NCI-H524 treated with DMSO at 0.1 percent for 48 hours (cell line): ENCODE data around the gene ZNF22.

Source experiments
- DNase-seq: peaks from one replicate; lab custom pipeline; 2025; lab: John Stamatoyannopoulos, UW

ZNF22 gene

DNA sequence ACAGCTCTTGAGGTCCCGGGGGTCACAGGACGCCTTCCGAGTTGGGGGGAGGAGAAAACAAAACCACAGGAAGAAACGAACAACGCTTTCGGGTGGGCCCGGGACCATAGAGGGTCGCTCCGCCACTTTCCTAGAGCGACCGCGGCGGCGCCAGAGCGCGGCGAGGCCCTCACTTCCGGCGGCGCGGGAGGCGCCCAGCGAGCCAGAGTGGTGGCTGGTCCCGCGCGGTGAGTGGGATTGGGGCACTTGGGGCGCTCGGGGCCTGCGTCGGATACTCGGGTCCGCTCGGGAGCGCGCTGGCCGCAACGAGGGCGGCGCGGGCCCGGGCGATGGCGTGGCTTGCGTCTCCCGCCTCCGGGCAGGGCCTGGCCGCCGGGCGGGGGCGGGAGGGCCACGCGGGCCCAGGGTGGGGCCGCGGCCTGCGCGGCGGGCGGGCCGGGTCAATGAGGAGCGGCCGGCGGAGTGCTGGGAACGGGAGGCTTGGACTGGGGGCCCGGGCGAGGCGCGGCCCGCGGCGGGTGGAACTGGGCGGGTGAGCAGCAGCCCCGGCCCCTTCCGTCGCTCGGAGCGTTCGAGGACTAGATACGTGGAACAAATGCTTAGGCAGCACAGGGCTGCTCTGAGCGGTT is at the start of gene ZNF22:
ZNF22 (plus strand) TSS at position 172 of the 629 bp plus-strand sequence. CDS start 2,446 bp downstream, outside the sequence.
- DNase-seq, result no peak

- no peak for DNase-seq
These were observed 49.0 kb upstream of the ZNF22 start for GRCh38 chr10:44951576-44952226.

DNA sequence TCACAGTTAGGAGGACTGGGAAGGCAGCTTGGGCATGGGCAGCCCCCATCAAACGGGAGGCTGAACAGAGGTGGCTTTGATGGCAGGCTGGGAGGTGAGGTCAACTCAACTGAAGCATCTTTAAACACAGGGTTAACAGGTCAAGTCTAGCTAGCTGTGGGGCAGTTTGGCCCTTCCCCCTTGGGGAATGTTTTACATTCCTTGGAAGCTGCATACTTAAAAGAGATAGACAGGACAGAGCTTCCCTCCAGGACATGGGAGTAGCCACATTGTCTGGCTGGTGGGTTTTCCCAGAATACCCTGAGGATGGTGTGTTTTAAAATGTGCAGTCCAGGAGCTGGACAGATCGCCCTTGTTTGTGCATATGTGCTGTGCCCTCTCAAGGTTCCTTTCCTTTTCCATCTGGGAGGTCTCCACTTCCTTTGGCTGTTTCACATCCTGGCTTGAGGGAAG is 47.9 kb upstream of the ZNF22 start:
- DNase-seq, result no peak

- no peak for DNase-seq
These were observed 46.7 kb upstream of the ZNF22 start for GRCh38 chr10:44954042-44954441.

GRCh38 chr10:44954962-44955361 is 45.8 kb upstream of the ZNF22 start:
- no peak for DNase-seq

DNA sequence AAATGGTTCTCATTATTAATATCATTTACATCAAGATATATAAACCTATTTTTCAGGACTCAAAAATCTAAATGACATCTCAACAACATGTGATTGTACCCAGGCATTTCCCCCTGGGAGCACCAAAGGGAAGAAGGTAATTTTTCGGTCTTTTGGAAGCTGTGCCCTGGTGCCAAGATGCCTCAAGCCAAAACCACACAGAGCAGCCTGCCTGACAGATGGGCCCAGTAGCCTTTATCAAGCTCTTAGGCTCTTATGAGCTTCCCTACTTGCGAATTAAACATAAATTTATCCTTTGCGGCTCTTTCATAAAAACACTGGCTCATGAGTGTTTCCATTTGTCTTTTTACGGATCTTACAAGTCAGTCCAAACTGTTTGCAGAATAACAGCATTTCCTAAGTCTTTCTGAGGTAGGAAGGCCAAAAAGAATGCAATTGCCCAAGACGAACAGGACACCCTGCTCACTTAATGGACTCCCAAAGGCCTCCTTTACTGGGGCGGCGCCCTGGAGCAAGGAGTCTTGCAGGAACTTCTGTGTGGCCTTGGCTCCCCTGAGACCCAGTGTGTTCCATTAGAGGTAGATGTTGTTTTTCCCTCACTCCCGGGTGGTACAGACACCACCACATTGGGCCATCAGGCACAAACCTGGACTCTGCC is 45.2 kb upstream of the ZNF22 start:
- no peak for DNase-seq

- DNase-seq, result no peak
These were observed 44.5 kb upstream of the ZNF22 start for GRCh38 chr10:44956226-44956625.

DNA sequence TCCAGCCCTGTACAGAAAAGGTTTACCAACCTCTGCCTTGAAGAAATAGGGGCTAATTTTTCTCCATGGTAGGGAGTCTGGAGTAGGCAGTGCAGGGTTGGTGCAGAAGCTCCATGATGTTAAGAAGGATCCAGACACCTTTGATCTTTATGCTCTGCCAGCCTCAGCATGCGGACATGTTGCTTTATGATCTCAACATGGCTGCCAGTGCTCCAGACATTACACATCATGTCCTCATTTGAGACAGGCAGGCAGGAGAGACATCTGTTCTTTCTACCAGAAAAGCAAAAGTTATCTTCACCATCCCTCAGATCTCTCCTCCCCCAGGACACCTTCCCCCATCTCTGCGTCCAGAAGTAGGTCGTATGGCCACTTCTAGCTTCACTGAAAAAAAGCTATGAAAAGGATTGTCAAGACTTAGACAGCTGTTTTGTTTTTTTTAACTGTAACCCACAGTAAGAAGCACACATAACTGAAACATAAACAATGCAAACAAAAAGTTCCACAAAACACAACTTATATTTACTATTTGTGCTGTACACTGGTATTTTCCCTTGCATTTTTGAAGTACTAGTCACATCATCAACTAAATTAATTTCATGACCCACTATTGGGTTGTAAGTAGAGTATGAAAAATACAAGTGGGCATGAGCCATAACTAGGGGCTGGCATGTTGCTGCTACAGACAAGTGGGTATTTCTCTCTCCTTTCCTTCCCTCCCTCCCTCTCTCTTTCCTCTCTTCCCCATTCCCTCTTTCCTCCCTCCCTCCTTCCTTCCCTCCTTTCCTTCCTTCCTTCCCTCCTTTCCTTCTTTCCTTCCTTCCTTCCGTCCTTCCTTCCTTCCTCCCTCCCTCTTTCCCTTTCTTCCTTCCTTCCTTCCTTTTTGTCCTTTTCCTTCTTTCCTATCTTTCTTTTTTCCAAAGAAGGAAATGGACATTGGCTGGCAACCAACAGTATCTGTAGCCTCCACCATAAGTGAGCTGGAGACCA is 43.7 kb upstream of the ZNF22 start:
- no peak for DNase-seq

- DNase-seq, result no peak
These were observed 42.4 kb upstream of the ZNF22 start for GRCh38 chr10:44958196-44958897.

DNA sequence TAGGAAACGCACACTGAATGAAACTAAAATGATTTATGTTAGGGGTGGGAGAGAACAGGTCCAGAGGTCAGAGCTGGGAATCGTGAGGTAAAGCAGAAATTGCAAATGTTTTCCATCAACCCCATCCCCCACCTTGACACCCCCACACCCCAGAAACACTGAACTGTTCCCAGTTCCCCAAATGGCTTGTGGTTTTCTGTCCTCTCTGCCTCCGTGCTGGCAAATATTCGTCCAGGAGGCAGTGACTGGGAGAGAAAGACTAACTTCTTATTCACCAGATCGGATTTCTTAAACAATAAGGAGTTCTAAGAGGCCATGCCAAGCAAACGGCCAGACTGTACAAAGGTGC is 41.9 kb upstream of the ZNF22 start:
- no peak for DNase-seq

GRCh38 chr10:44959247-44960087 is 41.3 kb upstream of the ZNF22 start, which contains the start of gene RASSF4:
RASSF4 (plus strand) TSS chr10:44959802; CDS start chr10:44970203, 10,401 bp downstream.
- DNase-seq, result no peak

DNA sequence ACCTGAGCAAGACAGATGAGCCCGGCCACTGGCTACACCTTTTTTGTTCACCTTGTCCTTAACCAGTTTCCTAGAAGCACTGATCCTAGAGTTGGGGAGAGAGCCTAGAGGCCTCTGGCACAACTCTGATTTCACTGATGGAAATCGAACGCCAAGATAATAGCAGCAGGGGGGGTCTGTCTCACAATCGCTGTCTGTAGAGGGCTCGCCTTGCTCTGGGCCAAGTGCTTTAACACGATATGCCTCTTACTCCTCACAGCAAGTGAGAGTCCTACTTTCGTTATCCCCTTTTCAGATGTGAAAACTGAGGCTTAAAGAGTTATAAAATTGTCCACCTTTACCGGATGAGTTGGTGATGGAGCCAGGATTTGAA is 40.6 kb upstream of the ZNF22 start:
- no peak for DNase-seq

DNA sequence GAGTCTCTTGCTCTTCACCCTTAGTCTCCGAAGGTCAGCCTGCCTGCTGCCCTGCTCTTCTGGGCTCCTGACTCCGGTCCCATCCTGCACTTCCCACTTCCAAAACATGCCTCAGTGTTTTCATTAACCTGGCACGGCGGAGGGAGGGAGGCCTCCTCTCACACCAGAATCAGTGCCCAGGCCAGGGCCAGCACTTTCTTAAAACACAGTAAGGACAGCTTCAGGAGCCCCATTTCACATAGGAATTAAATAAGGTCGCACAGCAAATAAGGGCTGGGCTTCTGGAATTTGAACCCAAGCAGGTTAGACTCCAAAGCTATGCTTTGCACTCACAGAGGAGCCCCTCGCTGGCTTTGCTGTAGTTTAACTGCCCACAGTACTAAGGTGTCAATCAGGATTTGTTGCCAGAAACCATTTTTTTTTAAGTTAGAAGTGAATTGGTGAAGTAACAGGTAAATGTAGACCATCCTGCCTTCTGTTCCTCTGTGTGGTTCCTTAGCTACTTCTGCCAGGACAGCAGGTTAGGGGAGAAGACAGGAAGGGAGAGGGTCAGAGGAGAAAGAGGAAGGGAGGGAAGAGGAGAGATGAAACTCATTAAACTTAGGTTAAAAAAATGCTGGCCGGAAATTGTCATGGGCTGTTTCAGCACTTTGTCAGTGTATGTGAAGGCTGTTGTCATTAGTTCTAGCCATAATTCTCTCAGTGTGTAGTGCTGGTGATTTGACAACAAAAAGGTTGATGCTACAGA is 40.1 kb upstream of the ZNF22 start:
- DNase-seq, result no peak

- no peak for DNase-seq
These were observed 39.5 kb upstream of the ZNF22 start for GRCh38 chr10:44961230-44961571.

DNA sequence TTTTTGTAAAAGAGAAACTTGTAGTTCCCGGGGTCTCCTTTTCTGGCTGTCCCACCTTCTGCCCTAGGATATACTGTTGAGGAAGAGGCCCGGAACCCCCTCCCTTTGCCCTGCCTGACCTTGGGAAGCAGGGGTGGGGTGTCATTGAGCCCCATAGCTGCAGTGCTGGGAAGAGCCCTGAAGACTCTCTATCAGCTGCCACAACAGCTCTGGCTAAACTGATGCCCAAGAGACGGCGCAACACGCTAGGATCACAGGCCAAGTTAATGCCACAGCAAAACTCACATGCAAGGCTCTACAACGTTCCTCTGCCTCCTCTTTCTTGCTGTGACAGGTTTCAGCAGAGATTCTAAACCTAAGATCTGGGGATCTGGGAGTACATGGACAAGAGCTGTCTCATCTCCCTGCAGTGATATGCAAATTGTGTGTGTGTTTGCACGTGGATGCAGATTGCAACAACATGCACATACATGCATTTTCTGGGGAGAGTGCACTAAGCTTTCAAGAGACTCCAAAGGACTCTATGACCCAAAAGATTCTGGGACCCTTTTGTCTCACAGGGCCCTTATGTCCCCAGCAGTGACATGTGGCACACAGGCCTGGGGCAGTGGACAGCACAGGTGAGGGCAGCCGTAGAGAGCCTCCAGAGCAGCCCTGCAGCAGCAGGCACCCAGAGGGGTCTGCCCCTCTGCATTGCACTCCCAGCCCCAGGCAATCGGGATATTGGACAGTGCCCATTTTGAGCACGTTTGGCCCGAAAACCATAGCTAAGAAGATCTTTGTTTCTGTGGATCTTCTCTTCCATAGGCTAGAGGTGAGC is 38.6 kb upstream of the ZNF22 start:
- DNase-seq, result no peak

- no peak for DNase-seq
These were observed 37.6 kb upstream of the ZNF22 start for GRCh38 chr10:44962870-44963738.

GRCh38 chr10:44963772-44964633 is 36.7 kb upstream of the ZNF22 start:
- DNase-seq, result no peak
